Hepatic stellate cell (primary cell): ENCODE results near the gene CYTH3.
"Not testable (repeated sequence)": the region's sequence is repeated elsewhere in the genome, so short reads cannot be mapped to it uniquely, and the experiment has no call there.

Source experiments
- DNase-seq: peaks from one replicate; pipeline ENCODE4 v3.0.0; 2011; ENCODE audit warnings: low spot score

The CYTH3 gene

GRCh38 chr7:6283391-6284054, 11.1 kb upstream of the CYTH3 start:
- DNase-seq = not testable (repeated sequence)

- DNase-seq = no peak
Observed at GRCh38 chr7:6279937-6280336, 7.5 kb upstream of the CYTH3 start.

GRCh38 chr7:6279341-6279740, 6.9 kb upstream of the CYTH3 start:
- DNase-seq = no peak

GRCh38 chr7:6278749-6279310, 6.4 kb upstream of the CYTH3 start:
- no peak for DNase-seq

GRCh38 chr7:6277476-6277875, 5.1 kb upstream of the CYTH3 start:
- no peak for DNase-seq

- peak; percentile 37 for DNase-seq
Observed at GRCh38 chr7:6276911-6277408, 4.5 kb upstream of the CYTH3 start.

GRCh38 chr7:6274743-6275142, 2.3 kb upstream of the CYTH3 start:
- DNase-seq = no peak

- DNase-seq = no peak
Observed at GRCh38 chr7:6273917-6274630, 1.6 kb upstream of the CYTH3 start.

GRCh38 chr7:6273380-6273837, 985 bp upstream of the CYTH3 start:
- DNase-seq = no peak

- DNase-seq = no peak
Observed at GRCh38 chr7:6271694-6272440, 557 bp downstream of the CYTH3 start.

- peak; percentile 69 for DNase-seq
Observed at GRCh38 chr7:6271060-6271658, 1.3 kb downstream of the CYTH3 start.

GRCh38 chr7:6269527-6269926, 2.9 kb downstream of the CYTH3 start:
- no peak for DNase-seq

- DNase-seq = no peak
Observed at GRCh38 chr7:6268907-6269306, 3.5 kb downstream of the CYTH3 start.

GRCh38 chr7:6268023-6268900, 4.2 kb downstream of the CYTH3 start:
- no peak for DNase-seq

GRCh38 chr7:6266699-6267098, 5.7 kb downstream of the CYTH3 start:
- DNase-seq = no peak

GRCh38 chr7:6262221-6262620, 10.2 kb downstream of the CYTH3 start:
- DNase-seq = no peak

- DNase-seq = no peak
Observed at GRCh38 chr7:6261699-6262098, 10.7 kb downstream of the CYTH3 start.

- no peak for DNase-seq
Observed at GRCh38 chr7:6260291-6261187, 11.9 kb downstream of the CYTH3 start.

GRCh38 chr7:6259257-6259656, 13.2 kb downstream of the CYTH3 start:
- no peak for DNase-seq
